Measurements from ENCODE around the gene PLCG1.

GRCh38 chr20:41135187-41135887 lies 2.0 kb upstream of the PLCG1 start:
- TF ChIP-seq CTCF (conservative IDR thresholded peaks at IDR 0.05) (peak; percentile 91), EZH2 (IDR thresholded peaks at IDR 0.05; ENCODE audit: low read depth) (no peak)
